HuH-7.5 (cell line): ENCODE measurements around the gene TRABD2A.

ENCODE experiments used
- DNase-seq: peaks from one replicate; pipeline ENCODE4 v3.0.0; 2011; ENCODE audit warnings: low spot score

Gene TRABD2A

GRCh38 chr2:84850471-84850870, 30.4 kb downstream of the TRABD2A start:
- no peak for DNase-seq

- no peak for DNase-seq
Measured at GRCh38 chr2:84849271-84849952, 31.5 kb downstream of the TRABD2A start.

- DNase-seq: no peak
Measured at GRCh38 chr2:84847326-84848050, 33.4 kb downstream of the TRABD2A start.

DNA sequence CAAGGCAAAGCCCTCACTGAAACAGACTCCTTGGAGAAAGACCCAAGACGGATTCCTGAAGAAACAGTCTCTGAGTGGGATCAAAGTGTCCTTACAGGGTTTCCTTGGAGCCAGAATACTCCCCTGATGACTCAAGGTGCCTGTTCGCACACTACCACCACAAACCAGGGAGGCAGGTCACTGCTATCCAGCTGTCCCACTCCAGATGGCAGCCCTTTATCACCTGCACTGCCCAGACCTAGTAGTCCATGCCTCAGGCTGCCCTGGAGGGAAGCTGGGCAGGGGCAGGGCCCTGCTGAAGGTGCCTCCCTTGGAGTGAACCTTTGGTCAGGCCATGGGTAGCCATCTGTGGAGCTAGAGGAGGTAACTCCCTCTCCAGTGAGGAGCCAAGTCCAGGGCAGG, 34.1 kb downstream of the TRABD2A start:
- no peak for DNase-seq

- DNase-seq: no peak
Measured at GRCh38 chr2:84846041-84846663, 34.7 kb downstream of the TRABD2A start.

DNA sequence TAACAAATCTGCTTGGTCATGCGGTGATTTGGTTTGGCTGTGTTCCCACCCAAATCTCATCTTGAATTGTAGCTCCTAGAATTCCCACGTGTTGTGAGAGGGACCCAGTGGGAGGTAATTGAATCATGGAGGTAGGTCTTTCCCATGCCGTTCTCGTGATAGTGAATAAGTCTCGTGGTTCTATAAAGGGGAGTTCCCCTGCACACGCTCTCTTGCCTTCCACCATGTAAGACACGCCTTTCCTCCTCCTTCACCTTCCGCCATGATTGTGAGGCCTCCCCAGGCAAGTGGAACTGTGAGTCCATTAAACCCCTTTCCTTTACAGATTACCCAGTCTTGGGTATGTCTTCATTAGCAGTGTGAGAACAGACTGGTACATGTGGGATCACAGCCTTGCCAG, 36.7 kb downstream of the TRABD2A start:
- DNase-seq: no peak

DNA sequence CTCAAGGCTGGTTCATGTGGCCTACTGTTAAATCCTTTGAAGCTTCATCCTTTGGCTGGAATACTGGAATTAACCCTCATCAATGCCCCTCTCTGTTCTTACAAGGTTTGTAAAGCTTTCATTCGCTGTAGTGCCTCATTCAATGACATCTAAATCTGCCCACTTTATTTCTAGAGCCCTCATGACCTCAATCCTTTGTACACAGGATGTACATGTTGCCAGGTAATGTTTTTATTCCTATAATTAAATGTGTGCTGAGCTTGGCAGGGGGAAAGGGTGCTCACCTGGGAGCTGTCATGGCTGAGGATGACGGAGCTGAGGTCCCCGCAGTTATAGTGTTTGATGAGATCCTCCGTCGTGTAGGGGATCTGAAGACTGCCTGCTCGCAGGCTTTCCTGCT, 39.3 kb downstream of the TRABD2A start:
- DNase-seq: no peak

- no peak for DNase-seq
Measured at GRCh38 chr2:84840306-84840705, 40.6 kb downstream of the TRABD2A start.

DNA sequence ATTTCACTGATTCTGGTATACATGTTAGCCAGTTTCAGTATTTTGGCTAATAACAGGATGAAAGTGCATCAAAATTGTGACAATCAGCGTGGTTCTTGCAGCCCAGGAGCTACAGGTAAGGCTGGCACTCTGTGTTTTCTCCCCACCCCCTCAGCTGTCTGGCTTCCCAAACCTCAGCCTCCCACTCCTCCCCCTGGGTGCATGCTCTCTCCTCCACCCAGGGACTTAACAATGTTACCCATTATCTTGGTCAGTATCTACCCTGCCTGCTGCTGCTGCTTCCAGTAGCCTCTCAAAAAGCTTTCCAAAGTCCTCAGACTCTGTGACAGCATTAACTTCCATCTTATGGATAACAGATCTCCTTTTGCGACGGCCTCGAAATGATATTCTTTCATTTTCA, 41.0 kb downstream of the TRABD2A start:
- no peak for DNase-seq

GRCh38 chr2:84838434-84839145, 42.3 kb downstream of the TRABD2A start:
- no peak for DNase-seq

DNA sequence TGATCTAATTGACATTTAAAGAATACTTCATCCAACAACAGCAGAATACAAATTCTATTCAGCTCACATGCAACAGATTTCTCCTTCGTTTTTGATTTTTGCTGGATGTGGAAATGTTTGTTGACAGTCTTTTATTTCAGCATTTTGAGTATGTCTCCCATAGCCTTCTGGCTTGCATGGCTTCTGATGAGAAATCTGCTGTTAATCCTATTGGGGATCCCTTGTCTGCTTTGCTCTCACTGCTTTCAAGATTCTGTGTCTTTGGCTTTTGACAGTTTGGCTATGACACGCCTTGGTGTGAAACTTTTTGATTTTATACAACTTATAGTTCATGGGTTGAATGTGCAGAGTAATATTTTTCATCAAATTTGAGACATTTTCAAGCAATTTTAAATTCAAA, 44.7 kb downstream of the TRABD2A start:
- DNase-seq: no peak

DNA sequence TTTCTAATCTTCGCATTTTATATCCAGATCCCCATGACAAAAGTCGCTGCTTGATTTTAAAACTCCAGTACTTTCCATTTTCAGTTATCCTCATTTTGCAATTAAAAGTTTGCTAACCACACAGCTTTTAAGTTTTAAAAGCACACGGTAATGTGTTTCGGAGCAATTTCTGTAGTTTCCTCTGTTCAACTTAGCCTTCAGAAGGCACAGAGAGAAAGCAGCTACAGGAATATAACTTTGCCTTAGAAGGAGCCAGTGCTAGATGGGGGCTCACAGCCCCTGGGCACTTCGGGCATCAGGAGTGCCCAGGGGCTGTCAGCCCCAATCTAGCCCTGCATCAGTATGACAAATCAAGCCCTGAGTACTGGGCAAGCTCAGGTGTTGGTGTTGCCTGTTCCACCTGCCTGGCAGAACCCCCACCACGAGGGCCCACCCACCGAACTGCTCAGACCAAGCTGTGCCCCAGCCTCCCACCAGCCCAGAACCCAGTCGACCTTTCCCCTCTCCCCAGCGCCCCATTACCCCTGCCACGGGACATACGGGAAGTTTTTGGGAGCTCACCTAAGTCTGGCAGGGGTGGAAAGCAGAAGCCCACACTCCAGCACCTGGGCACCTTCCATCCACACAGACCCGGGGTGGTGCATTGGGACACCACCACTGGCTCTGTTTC, 47.3 kb downstream of the TRABD2A start:
- no peak for DNase-seq

- DNase-seq: no peak
Measured at GRCh38 chr2:84832772-84833461, 48.0 kb downstream of the TRABD2A start.

GRCh38 chr2:84830758-84831500, 50.0 kb downstream of the TRABD2A start:
- no peak for DNase-seq

DNA sequence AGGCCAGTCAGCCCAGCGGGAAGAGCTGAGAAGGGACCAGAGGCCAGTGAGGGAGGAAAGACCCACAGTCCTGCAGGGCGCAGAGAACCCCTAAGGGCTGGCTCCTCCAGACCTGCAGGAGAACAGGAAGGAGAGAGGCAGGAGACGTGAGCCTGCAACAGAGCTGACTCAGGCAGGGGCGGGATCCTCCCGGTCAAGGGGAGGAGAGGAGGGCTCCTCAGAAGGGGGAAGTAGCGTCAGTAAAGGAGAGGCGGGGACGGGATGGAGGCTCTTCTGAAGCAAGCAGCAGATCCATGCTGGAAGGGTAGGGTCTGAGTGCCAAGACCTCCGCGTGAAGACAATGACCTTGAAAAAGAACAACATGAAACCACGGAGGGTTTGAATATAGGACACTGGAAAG, 50.8 kb downstream of the TRABD2A start:
- DNase-seq: no peak

DNA sequence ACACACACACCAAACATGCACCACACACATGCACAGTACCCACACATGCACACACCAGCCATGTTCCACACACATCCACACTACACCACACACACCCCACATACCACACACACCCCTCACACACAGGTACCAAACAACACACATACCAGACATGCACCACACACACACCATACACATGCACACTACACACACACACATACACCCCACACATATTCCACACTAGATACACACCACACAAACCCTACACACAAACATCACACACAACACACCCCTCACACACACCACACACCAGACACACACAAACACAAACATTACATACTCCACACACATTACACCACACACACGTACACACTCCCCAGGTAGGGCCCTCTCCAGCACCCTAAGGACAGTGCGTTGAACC, 51.2 kb downstream of the TRABD2A start:
- DNase-seq: no peak

DNA sequence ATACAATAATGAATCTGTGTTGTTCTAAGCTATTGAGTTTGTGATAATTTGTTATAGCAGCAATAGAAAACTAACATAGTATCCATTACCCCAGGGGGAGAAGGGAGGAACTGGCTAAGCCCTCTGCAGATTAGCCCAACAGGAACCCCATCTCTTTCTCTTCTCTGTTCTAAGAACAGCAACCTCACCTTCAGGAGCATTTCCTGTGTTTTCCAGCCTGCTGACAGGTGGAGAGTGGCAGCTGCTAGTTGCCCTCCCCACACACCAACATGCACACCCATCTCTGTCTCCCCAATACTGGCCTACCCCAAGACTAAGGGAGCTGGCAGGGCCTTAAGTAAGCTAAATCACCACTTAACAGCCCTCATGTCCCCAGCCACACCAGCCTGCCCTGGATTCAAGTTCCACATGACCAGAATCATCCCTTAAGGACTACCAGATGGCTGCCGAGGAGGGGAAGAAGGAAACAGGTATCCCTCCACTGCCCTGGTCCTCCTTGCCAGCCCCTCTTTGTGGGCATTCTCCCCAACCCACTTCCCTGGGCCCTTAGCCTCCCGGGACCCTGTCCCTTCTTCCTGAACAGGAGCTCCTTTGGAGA, 52.8 kb downstream of the TRABD2A start:
- DNase-seq: no peak

GRCh38 chr2:84823788-84824187, 57.1 kb downstream of the TRABD2A start:
- DNase-seq: no peak

GRCh38 chr2:84823229-84823628, 57.7 kb downstream of the TRABD2A start:
- no peak for DNase-seq

- DNase-seq: no peak
Measured at GRCh38 chr2:84821806-84822205, 59.1 kb downstream of the TRABD2A start.
